SK-N-SH treated with all-trans-retinoic acid at 6 μM for 48 hours (cell line): ENCODE results near the gene LRRC56.

Experiments
- ARNTL ChIP-seq: fragments of 450-650 bp; formaldehyde crosslinking; IDR thresholded peaks from 2 replicates; pipeline ENCODE4 v1.5.0; 2020; ENCODE audit warnings: low read depth, mild to moderate bottlenecking, moderate library complexity, borderline replicate concordance
- CREB5 ChIP-seq: fragments of 250-450 bp; sonication (Bioruptor Pico); IDR thresholded peaks from 2 replicates; pipeline ENCODE4 v1.5.1; 2020; ENCODE audit warnings: low read depth, mild to moderate bottlenecking, moderate library complexity
- ESRRG ChIP-seq: fragments of 250-450 bp; sonication (Bioruptor Pico); IDR thresholded peaks from 2 replicates; pipeline ENCODE4 v1.6.1; 2021; ENCODE audit warnings: mild to moderate bottlenecking
- ISL1 ChIP-seq: fragments of 250-450 bp; sonication (Bioruptor Pico); IDR thresholded peaks from 2 replicates; pipeline ENCODE4 v2.1.2; 2022; ENCODE audit warnings: mild to moderate bottlenecking, moderate library complexity
- OSR1 ChIP-seq: fragments of 250-450 bp; sonication (Bioruptor Pico); IDR thresholded peaks from 2 replicates; pipeline ENCODE4 v1.8.0; 2022; ENCODE audit warnings: moderate library complexity, mild to moderate bottlenecking, inconsistent platforms
- PATZ1 ChIP-seq: fragments of 250-450 bp; sonication (Bioruptor Pico); IDR thresholded peaks from 2 replicates; pipeline ENCODE4 v1.8.0; 2020; ENCODE audit warnings: mild to moderate bottlenecking, moderate library complexity, borderline replicate concordance
- POU6F1 ChIP-seq: fragments of 250-450 bp; sonication (Bioruptor Pico); IDR thresholded peaks from 2 replicates; pipeline ENCODE4 v1.8.0; 2021; ENCODE audit warnings: low read depth, mild to moderate bottlenecking, moderate library complexity, borderline replicate concordance
- PPARA ChIP-seq: fragments of 250-450 bp; sonication (Bioruptor Pico); IDR thresholded peaks from 2 replicates; pipeline ENCODE4 v1.5.0; 2020; ENCODE audit warnings: mild to moderate bottlenecking, borderline replicate concordance
- SNAI2 ChIP-seq: fragments of 250-450 bp; sonication (Bioruptor Pico); IDR thresholded peaks from 2 replicates; pipeline ENCODE4 v1.5.0; 2020; ENCODE audit warnings: mild to moderate bottlenecking, moderate library complexity
- TCF4 ChIP-seq: fragments of 250-450 bp; sonication (Bioruptor Pico); IDR thresholded peaks from 2 replicates; pipeline ENCODE4 v1.8.0; 2021; ENCODE audit warnings: mild to moderate bottlenecking, moderate library complexity, borderline replicate concordance
- ZFP3 ChIP-seq: fragments of 250-450 bp; sonication (Bioruptor Pico); IDR thresholded peaks from 2 replicates; pipeline ENCODE4 v1.5.0; 2020; ENCODE audit warnings: mild to moderate bottlenecking, moderate library complexity
- ZFP30 ChIP-seq: fragments of 450-650 bp; formaldehyde crosslinking; IDR thresholded peaks from 2 replicates; pipeline ENCODE4 v1.5.0; 2022; ENCODE audit warnings: mild to moderate bottlenecking, moderate library complexity
- ZNF70 ChIP-seq: fragments of 450-650 bp; formaldehyde crosslinking; IDR thresholded peaks from 2 replicates; pipeline ENCODE4 v1.5.0; 2020; ENCODE audit warnings: mild to moderate bottlenecking, moderate library complexity
- ZNF8 ChIP-seq: fragments of 450-650 bp; formaldehyde crosslinking; IDR thresholded peaks from 2 replicates; pipeline ENCODE4 v1.5.0; 2020; ENCODE audit warnings: mild to moderate bottlenecking, moderate library complexity

GRCh38 chr11:563066-563811, 25.9 kb downstream of the LRRC56 start:
- TF ChIP-seq ZNF70 (no peak), ISL1 (CRISPR knock-in tag) (no peak), PATZ1 (CRISPR knock-in tag) (no peak), ZFP30 (CRISPR knock-in tag) (no peak), POU6F1 (CRISPR knock-in tag) (no peak), ZNF8 (CRISPR knock-in tag) (no peak), CREB5 (CRISPR knock-in tag) (no peak), ESRRG (CRISPR knock-in tag) (no peak), PPARA (CRISPR knock-in tag) (no peak), ARNTL (CRISPR knock-in tag) (no peak), OSR1 (CRISPR knock-in tag) (no peak), SNAI2 (CRISPR knock-in tag) (no peak), ZFP3 (CRISPR knock-in tag) (no peak), TCF4 (CRISPR knock-in tag) (no peak)
